Measurements from ENCODE around the gene PHF13.

GRCh38 chr1:6599141-6599975 lies 14.2 kb upstream of the PHF13 start:
- TF ChIP-seq POLR2A (IDR thresholded peaks at IDR 0.05; ENCODE audit: low read length) (no peak), GATA1 (IDR thresholded peaks at IDR 0.05; ENCODE audit: low read depth, low read length) (no peak)

Measured in erythroblast (primary cell).